ENCODE results near the gene DENND6B. TPM values are rescaled to one million over a fixed set of nuclear protein-coding genes. Genes with fewer than 3 reads are reported as not detected.
A peak's percentile ranks its signal among the peaks of the same experiment; 100 is the strongest.

Gene DENND6B
- total and polyA plus RNA-seq, 2 of the 13 experiments (the other 11 are each of a cell fraction or from before 2014, with no cell fraction given) = 0.95 to 3.8 TPM

- TF ChIP-seq KDM2A (CRISPR knock-in tag; IDR thresholded peaks at IDR 0.05; ENCODE audit: borderline replicate concordance, low read depth) = peak; percentile 87; the same call in 1 of the 2 replicates
- TF ChIP-seq RFXAP (CRISPR knock-in tag; IDR thresholded peaks at IDR 0.05; ENCODE audit: borderline replicate concordance) = peak; percentile 58; the same call in 1 of the 2 replicates
- no peak for TF ChIP-seq MED8 (CRISPR knock-in tag; IDR thresholded peaks at IDR 0.05; ENCODE audit: insufficient replicate concordance)
- peak; percentile 53; the same call in 1 of the 2 replicates for TF ChIP-seq THAP9 (CRISPR knock-in tag; IDR thresholded peaks at IDR 0.05; ENCODE audit: borderline replicate concordance)
- no peak for TF ChIP-seq ZNF629 (CRISPR knock-in tag; conservative IDR thresholded peaks at IDR 0.05)
- no peak for TF ChIP-seq SYNCRIP (IDR thresholded peaks at IDR 0.05; ENCODE audit: insufficient read depth, low read depth, low read length)
- TF ChIP-seq SRSF9 (IDR thresholded peaks at IDR 0.05; ENCODE audit: borderline replicate concordance, insufficient read depth, low read depth, low read length, poor library complexity, severe bottlenecking) = no peak
- peak; percentile 71 for TF ChIP-seq ZNF574 (CRISPR knock-in tag; IDR thresholded peaks at IDR 0.05)
- TF ChIP-seq HNF4G (IDR thresholded peaks at IDR 0.05; ENCODE audit: borderline replicate concordance, low read depth, low read length) = no peak
- no peak for TF ChIP-seq HNF4G (CRISPR knock-in tag; IDR thresholded peaks at IDR 0.05; ENCODE audit: borderline replicate concordance, low read depth)
- no peak; the same call in 1 of the 2 replicates for TF ChIP-seq TOPORS (CRISPR knock-in tag; IDR thresholded peaks at IDR 0.05)
- no peak for TF ChIP-seq SUZ12 (IDR thresholded peaks at IDR 0.05; ENCODE audit: low read depth, low read length)
- TF ChIP-seq TCF12 (IDR thresholded peaks at IDR 0.05) = no peak
- no peak for TF ChIP-seq TCF12 (CRISPR knock-in tag; IDR thresholded peaks at IDR 0.05)
- TF ChIP-seq HOXA9 (CRISPR knock-in tag; IDR thresholded peaks at IDR 0.05; ENCODE audit: borderline replicate concordance) = no peak
- no peak for TF ChIP-seq ZNF101 (CRISPR knock-in tag; IDR thresholded peaks at IDR 0.05; ENCODE audit: borderline replicate concordance, low read depth)
- no peak for TF ChIP-seq ZNF34 (CRISPR knock-in tag; IDR thresholded peaks at IDR 0.05; ENCODE audit: borderline replicate concordance)
- TF ChIP-seq, protein P1, sequence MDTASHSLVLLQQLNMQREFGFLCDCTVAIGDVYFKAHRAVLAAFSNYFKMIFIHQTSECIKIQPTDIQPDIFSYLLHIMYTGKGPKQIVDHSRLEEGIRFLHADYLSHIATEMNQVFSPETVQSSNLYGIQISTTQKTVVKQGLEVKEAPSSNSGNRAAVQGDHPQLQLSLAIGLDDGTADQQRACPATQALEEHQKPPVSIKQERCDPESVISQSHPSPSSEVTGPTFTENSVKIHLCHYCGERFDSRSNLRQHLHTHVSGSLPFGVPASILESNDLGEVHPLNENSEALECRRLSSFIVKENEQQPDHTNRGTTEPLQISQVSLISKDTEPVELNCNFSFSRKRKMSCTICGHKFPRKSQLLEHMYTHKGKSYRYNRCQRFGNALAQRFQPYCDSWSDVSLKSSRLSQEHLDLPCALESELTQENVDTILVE (CRISPR knock-in tag; IDR thresholded peaks at IDR 0.05) = peak; percentile 88
- TF ChIP-seq ZNF639 (CRISPR knock-in tag; conservative IDR thresholded peaks at IDR 0.05) = peak; percentile 73; the same call in 1 of the 2 replicates
- no peak for TF ChIP-seq ZMYM2 (CRISPR knock-in tag; IDR thresholded peaks at IDR 0.05)
- peak; percentile 32; the same call in 1 of the 2 replicates for TF ChIP-seq ZBTB38 (CRISPR knock-in tag; IDR thresholded peaks at IDR 0.05)
Measured at GRCh38 chr22:50270666-50271394, 56.0 kb downstream of the DENND6B start (continued).

Measured in HepG2 (cell line).